Subcutaneous abdominal adipose tissue (tissue), 5 donors: ENCODE measurements around the gene TSPAN3.
A peak's percentile ranks its signal among the peaks of the same experiment; 100 is the strongest.

Experiments used
- H3K27ac ChIP-seq: one replicate; pipeline ENCODE4 v1.7.0; 2013; ENCODE audit warnings: low read depth, mild to moderate bottlenecking, inconsistent platforms, low read length, moderate library complexity
- H3K27me3 ChIP-seq, 5 donors: one replicate each; pipeline ENCODE4 v1.7.0; 2013; ENCODE audit warnings: low read length in 5 of 5, inconsistent platforms in 1 of 5; ENCODE audit not compliant: control insufficient read depth in 5 of 5, insufficient read depth in 4 of 5
- H3K36me3 ChIP-seq, 5 donors: one replicate each; pipeline ENCODE4 v1.7.0; 2013; ENCODE audit warnings: low read length in 5 of 5; ENCODE audit not compliant: control insufficient read depth in 5 of 5, insufficient read depth in 5 of 5
- H3K4me1 ChIP-seq, 5 donors: one replicate each; pipeline ENCODE4 v1.7.0; 2013; ENCODE audit warnings: low read length in 5 of 5, mild to moderate bottlenecking in 3 of 5, moderate library complexity in 1 of 5; ENCODE audit not compliant: control insufficient read depth in 5 of 5, insufficient read depth in 5 of 5
- H3K4me3 ChIP-seq, 5 donors: one replicate each; pipeline ENCODE4 v1.7.0; 2013; ENCODE audit warnings: low read length in 5 of 5, low read depth in 1 of 5
- H3K9ac ChIP-seq, 5 donors: one replicate each; pipeline ENCODE4 v1.7.0; 2013; ENCODE audit warnings: low read length in 5 of 5, mild to moderate bottlenecking in 4 of 5, moderate library complexity in 3 of 5
- H3K9me3 ChIP-seq, 5 donors: one replicate each; pipeline ENCODE4 v1.7.0; 2013; ENCODE audit warnings: low read length in 5 of 5; ENCODE audit not compliant: control insufficient read depth in 5 of 5
- donor health status: healthy.
- donor health status: healthy.
- donor health status: healthy.
- donor health status: healthy.
- donor health status: healthy.

TSPAN3 gene

DNA sequence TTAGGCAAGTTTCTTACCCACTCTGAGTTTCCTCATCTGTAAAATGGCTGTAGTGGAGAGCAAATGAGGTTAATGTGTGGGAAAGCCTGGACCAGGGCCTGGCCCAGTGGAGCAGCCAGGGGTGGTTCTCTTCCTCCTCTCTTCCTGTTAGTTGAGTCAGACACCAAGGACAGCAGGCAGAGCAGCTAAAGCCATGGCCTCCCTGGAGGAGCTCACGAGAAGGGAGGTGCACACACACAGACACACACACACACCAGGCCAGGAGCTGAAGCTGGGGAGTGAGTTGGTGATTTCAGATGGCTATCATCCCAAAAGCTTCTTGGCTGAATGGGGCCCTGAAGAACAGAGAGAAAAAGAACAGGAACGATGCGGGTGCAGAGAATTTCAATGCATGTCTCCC is 33.2 kb upstream of the TSPAN3 start:
- H3K9ac ChIP-seq, result no peak overlapping the region
- H3K27me3 ChIP-seq, result no peaks in the 10 kb centered on the region
- H3K4me3 ChIP-seq, result no peak overlapping the region
- H3K9me3 ChIP-seq, result no peaks in the 10 kb centered on the region
- H3K4me1 ChIP-seq, result peaks cover 9 to 34% (median 31%) of the 10 kb centered on the region in 5 donors
- H3K36me3 ChIP-seq, result no peaks in the 10 kb centered on the region
- H3K27ac ChIP-seq, result peak overlapping the region; percentile 20

- Histone ChIP-seq H3K27ac (no peak overlapping the region), H3K36me3 (no peaks in the 10 kb centered on the region), H3K9ac (no peak overlapping the region), H3K27me3 (no peaks in the 10 kb centered on the region), H3K4me3 (no peak overlapping the region), H3K9me3 (no peaks in the 10 kb centered on the region), H3K4me1 (peaks cover 3 to 14% (median 12%) of the 10 kb centered on the region in 5 donors)
These were observed 29.0 kb upstream of the TSPAN3 start for GRCh38 chr15:77099741-77100463.

DNA sequence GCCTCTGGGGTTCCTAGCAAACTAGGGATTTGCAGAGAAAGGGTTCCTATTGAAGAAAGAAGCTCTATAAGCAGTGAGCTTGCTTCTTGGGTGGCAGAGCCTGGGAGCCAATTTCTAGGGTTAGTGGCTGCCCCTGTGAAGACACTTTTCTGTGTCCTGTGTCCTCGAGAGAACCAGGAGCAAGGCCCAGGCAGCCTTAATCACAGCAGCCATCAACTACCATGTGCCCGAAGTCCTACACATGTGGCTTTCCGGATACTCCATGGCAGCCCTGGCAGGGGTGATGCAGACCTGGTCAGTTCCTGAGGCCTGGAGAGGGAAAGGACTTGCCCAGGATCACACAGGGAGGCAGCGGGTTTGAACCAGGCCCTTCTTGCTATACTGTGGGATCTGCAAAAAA is 27.7 kb upstream of the TSPAN3 start:
- H3K4me3 ChIP-seq, result no peak overlapping the region
- no peaks in the 10 kb centered on the region for H3K27me3 ChIP-seq
- H3K36me3 ChIP-seq, result no peaks in the 10 kb centered on the region
- H3K9ac ChIP-seq, result no peak overlapping the region
- H3K27ac ChIP-seq, result no peak overlapping the region
- no peaks in the 10 kb centered on the region for H3K9me3 ChIP-seq
- H3K4me1 ChIP-seq, result peaks cover 0 to 4% (median under 1%) of the 10 kb centered on the region in 5 donors

- H3K36me3 ChIP-seq, result no peaks in the 10 kb centered on the region
- H3K27ac ChIP-seq, result no peak overlapping the region
- H3K4me1 ChIP-seq, result peaks cover 0 to 4% (median 0%) of the 10 kb centered on the region in 5 donors
- H3K9me3 ChIP-seq, result no peaks in the 10 kb centered on the region
- no peaks in the 10 kb centered on the region for H3K27me3 ChIP-seq
- H3K4me3 ChIP-seq, result no peak overlapping the region
- no peak overlapping the region for H3K9ac ChIP-seq
These were observed 27.0 kb upstream of the TSPAN3 start for GRCh38 chr15:77097921-77098320.

- H3K27ac ChIP-seq, result no peak overlapping the region
- no peak overlapping the region for H3K9ac ChIP-seq
- H3K4me3 ChIP-seq, result no peak overlapping the region
- H3K27me3 ChIP-seq, result no peaks in the 10 kb centered on the region
- H3K36me3 ChIP-seq, result no peaks in the 10 kb centered on the region
- H3K4me1 ChIP-seq, result peaks cover 0 to 4% (median 0%) of the 10 kb centered on the region in 5 donors
- H3K9me3 ChIP-seq, result no peaks in the 10 kb centered on the region
These were observed 26.4 kb upstream of the TSPAN3 start for GRCh38 chr15:77097248-77097721.

DNA sequence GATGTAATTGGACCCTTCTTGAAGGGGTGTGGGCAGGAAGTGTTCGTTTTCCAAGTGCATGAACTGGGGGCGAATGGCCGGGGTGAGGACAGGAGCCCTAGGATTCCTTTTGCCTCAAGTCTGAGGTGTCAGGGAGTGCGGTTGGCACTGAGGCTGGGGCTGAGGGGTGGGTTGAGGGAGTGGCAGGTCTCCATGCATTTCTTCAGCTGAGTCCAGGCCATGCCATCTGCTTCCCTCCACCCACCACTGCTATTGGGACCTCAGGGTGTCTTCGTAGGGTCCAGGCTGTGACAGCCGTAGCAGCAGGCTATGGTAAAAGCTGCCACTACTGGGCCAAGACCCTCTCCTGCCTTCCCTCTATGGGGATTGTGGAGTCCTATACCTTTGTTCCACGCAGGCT is 25.6 kb upstream of the TSPAN3 start:
- no peaks in the 10 kb centered on the region for H3K36me3 ChIP-seq
- no peak overlapping the region for H3K9ac ChIP-seq
- no peak overlapping the region for H3K27ac ChIP-seq

GRCh38 chr15:77096138-77096537 is 25.2 kb upstream of the TSPAN3 start:
- no peak overlapping the region for H3K9ac ChIP-seq
- H3K27ac ChIP-seq, result no peak overlapping the region
- H3K4me1 ChIP-seq, result peaks cover 0 to 4% (median 0%) of the 10 kb centered on the region in 5 donors
- no peaks in the 10 kb centered on the region for H3K36me3 ChIP-seq
- H3K9me3 ChIP-seq, result no peaks in the 10 kb centered on the region
- H3K4me3 ChIP-seq, result no peak overlapping the region
- no peaks in the 10 kb centered on the region for H3K27me3 ChIP-seq

More for the DNA sequence above, 25.6 kb upstream of the TSPAN3 start:
- Histone ChIP-seq H3K27me3 (no peaks in the 10 kb centered on the region), H3K9me3 (no peaks in the 10 kb centered on the region), H3K4me1 (peaks cover 0 to 4% (median 0%) of the 10 kb centered on the region in 5 donors), H3K4me3 (no peak overlapping the region)

DNA sequence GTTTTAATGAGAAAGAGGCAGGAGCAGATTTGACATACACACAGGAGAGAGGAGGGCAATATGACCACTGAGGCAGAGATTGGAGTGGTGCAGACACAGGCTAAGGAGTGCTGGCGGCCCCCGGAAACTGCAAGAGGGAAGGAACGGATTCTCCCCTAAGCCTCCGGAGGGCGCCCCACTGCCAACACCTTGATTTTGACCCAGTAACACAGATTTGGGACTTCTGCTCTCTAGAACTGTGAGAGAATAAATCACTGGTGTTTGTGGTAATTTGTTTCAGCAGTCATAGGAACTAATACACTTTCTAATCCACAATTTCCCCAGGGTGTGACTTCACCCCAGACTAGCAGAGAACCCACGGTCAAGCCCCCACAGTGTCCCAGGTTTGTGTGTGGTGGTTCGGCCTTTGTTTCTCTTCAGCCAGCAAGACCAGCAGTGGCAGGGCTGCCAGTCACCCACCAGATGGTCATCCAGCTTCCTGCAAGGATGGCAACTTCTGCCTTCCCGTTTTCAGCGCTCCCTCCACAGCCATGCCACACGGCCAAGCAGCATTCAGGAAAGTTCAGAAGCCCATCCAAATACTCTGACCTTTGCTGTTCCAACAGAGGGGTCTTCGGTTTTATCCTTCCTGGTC is 23.6 kb upstream of the TSPAN3 start:
- no peak overlapping the region for H3K4me3 ChIP-seq
- H3K9ac ChIP-seq, result no peak overlapping the region
- H3K27ac ChIP-seq, result no peak overlapping the region
- H3K36me3 ChIP-seq, result no peaks in the 10 kb centered on the region
- H3K27me3 ChIP-seq, result no peaks in the 10 kb centered on the region
- no peaks in the 10 kb centered on the region for H3K9me3 ChIP-seq
- H3K4me1 ChIP-seq, result peaks cover 0 to 4% (median 0%) of the 10 kb centered on the region in 5 donors

- no peak overlapping the region for H3K27ac ChIP-seq
- no peaks in the 10 kb centered on the region for H3K9me3 ChIP-seq
- H3K4me3 ChIP-seq, result no peak overlapping the region
- H3K27me3 ChIP-seq, result no peaks in the 10 kb centered on the region
- no peaks in the 10 kb centered on the region for H3K36me3 ChIP-seq
- no peak overlapping the region for H3K9ac ChIP-seq
- peaks cover 0 to 4% (median 0%) of the 10 kb centered on the region in 5 donors for H3K4me1 ChIP-seq
These were observed 22.5 kb upstream of the TSPAN3 start for GRCh38 chr15:77093436-77093835.

GRCh38 chr15:77091097-77091496 is 20.2 kb upstream of the TSPAN3 start:
- no peaks in the 10 kb centered on the region for H3K4me1 ChIP-seq
- H3K9ac ChIP-seq, result no peak overlapping the region
- no peak overlapping the region for H3K27ac ChIP-seq
- H3K27me3 ChIP-seq, result no peaks in the 10 kb centered on the region
- no peak overlapping the region for H3K4me3 ChIP-seq
- H3K36me3 ChIP-seq, result no peaks in the 10 kb centered on the region
- H3K9me3 ChIP-seq, result no peaks in the 10 kb centered on the region
